Mesenchymal stem cell (in vitro differentiated cells and primary cell): ENCODE measurements around the gene ZNF513.

ENCODE experiments used
- DNase-seq: peaks from one replicate; pipeline ENCODE4 v3.0.0-alpha.2; 2013
- H2AFZ ChIP-seq: one replicate; pipeline ENCODE4 v1.6.1; 2013; ENCODE audit warnings: low read depth, mild to moderate bottlenecking, control low read depth, inconsistent platforms, low read length, moderate library complexity
- H2AK5ac ChIP-seq: 2 replicates; pipeline ENCODE4 v1.6.1; 2013; ENCODE audit warnings: low read length, moderate library complexity, mild to moderate bottlenecking, inconsistent platforms; ENCODE audit not compliant: severe bottlenecking
- H2BK120ac ChIP-seq: one replicate; pipeline ENCODE4 v1.6.1; 2013; ENCODE audit warnings: low read depth, mild to moderate bottlenecking, inconsistent platforms, low read length, moderate library complexity
- H2BK12ac ChIP-seq, 2 experiments: one replicate each; pipeline ENCODE4 v1.6.1; 2013; ENCODE audit warnings: inconsistent platforms in 2 of 2, low read length in 2 of 2, mild to moderate bottlenecking in 2 of 2, moderate library complexity in 2 of 2, control low read depth in 1 of 2
- H2BK15ac ChIP-seq: one replicate; pipeline ENCODE4 v1.6.1; 2013; ENCODE audit warnings: mild to moderate bottlenecking, low read depth, inconsistent platforms; ENCODE audit not compliant: poor library complexity, severe bottlenecking
- H2BK5ac ChIP-seq: 2 replicates; pipeline ENCODE4 v1.6.1; 2013; ENCODE audit warnings: low read depth, mild to moderate bottlenecking, low read length, control low read depth, inconsistent platforms; ENCODE audit not compliant: poor library complexity, severe bottlenecking
- H3K14ac ChIP-seq, 2 experiments: one replicate each; pipeline ENCODE4 v1.6.1; 2013; ENCODE audit warnings: inconsistent platforms in 2 of 2, low read length in 2 of 2, control low read depth in 1 of 2, mild to moderate bottlenecking in 1 of 2, moderate library complexity in 1 of 2
- H3K18ac ChIP-seq, 2 experiments: one replicate each; pipeline ENCODE4 v1.6.1; 2013; ENCODE audit warnings: inconsistent platforms in 2 of 2, low read length in 2 of 2, control low read depth in 1 of 2, low read depth in 1 of 2, mild to moderate bottlenecking in 1 of 2
- H3K23ac ChIP-seq, 2 experiments: one replicate each; pipeline ENCODE4 v1.6.1; 2013; ENCODE audit warnings: inconsistent platforms in 2 of 2, low read length in 2 of 2, mild to moderate bottlenecking in 2 of 2, moderate library complexity in 2 of 2, control low read depth in 1 of 2
- H3K27ac ChIP-seq: 2 replicates; pipeline ENCODE4 v1.5.1; 2013; ENCODE audit warnings: mild to moderate bottlenecking, moderate library complexity, low read length, control low read depth, inconsistent platforms; ENCODE audit not compliant: poor library complexity, severe bottlenecking
- H3K27me3 ChIP-seq, 2 experiments: 2 replicates each; pipeline versions ENCODE4 v1.6.1 to v1.7.0; 2013; ENCODE audit warnings: low read length in 2 of 2, mild to moderate bottlenecking in 2 of 2, moderate library complexity in 2 of 2, control low read depth in 1 of 2, inconsistent platforms in 1 of 2; ENCODE audit not compliant: control insufficient read depth in 1 of 2, insufficient read depth in 1 of 2
- H3K36me3 ChIP-seq, 2 experiments: 2 replicates each; pipeline versions ENCODE4 v1.6.1 to v1.7.0; 2013; ENCODE audit warnings: low read length in 2 of 2, control low read depth in 1 of 2, inconsistent platforms in 1 of 2, low read depth in 1 of 2, mild to moderate bottlenecking in 1 of 2; ENCODE audit not compliant: insufficient read depth in 2 of 2, control insufficient read depth in 1 of 2
- H3K4ac ChIP-seq, 2 experiments: one replicate each; pipeline ENCODE4 v1.6.1; 2013; ENCODE audit warnings: inconsistent platforms in 2 of 2, low read length in 2 of 2, mild to moderate bottlenecking in 2 of 2, moderate library complexity in 2 of 2, control low read depth in 1 of 2, low read depth in 1 of 2
- H3K4me1 ChIP-seq: 2 replicates; pipeline ENCODE4 v1.6.1; 2013; ENCODE audit warnings: low read depth, low read length, control low read depth; ENCODE audit not compliant: control insufficient read depth, insufficient read depth
- H3K4me2 ChIP-seq: 2 replicates; pipeline ENCODE4 v1.6.1; 2013; ENCODE audit warnings: low read length, mild to moderate bottlenecking, inconsistent platforms; ENCODE audit not compliant: poor library complexity, severe bottlenecking
- H3K4me3 ChIP-seq, 2 experiments: 2 replicates each; pipeline versions ENCODE4 v1.5.1 to v1.7.0; 2013; ENCODE audit warnings: low read length in 2 of 2, mild to moderate bottlenecking in 2 of 2, control low read depth in 1 of 2, low read depth in 1 of 2; ENCODE audit not compliant: insufficient read depth in 1 of 2
- H3K79me1 ChIP-seq: replicated peaks from 2 replicates; pipeline ENCODE4 v1.6.1; 2013; ENCODE audit warnings: mild to moderate bottlenecking, control low read depth, low read length, inconsistent platforms; ENCODE audit not compliant: poor library complexity, severe bottlenecking
- H3K9ac ChIP-seq: 2 replicates; pipeline ENCODE4 v1.7.0; 2013; ENCODE audit warnings: mild to moderate bottlenecking, low read length, moderate library complexity
- H3K9me3 ChIP-seq: 2 replicates; pipeline ENCODE4 v1.7.0; 2013; ENCODE audit warnings: mild to moderate bottlenecking, low read length; ENCODE audit not compliant: control insufficient read depth
- H4K8ac ChIP-seq: one replicate; pipeline ENCODE4 v1.6.1; 2013; ENCODE audit warnings: inconsistent platforms, mild to moderate bottlenecking, low read length, moderate library complexity
- H4K91ac ChIP-seq: one replicate; pipeline ENCODE4 v1.6.1; 2013; ENCODE audit warnings: mild to moderate bottlenecking, low read length, inconsistent platforms
- WGBS: methylation state at CpG from one replicate; pipeline ENCODE4 v1.1.7; 2013; ENCODE audit warnings: mixed read lengths; 5-methylcytosine and 5-hydroxymethylcytosine counted together

ZNF513 gene

DNA sequence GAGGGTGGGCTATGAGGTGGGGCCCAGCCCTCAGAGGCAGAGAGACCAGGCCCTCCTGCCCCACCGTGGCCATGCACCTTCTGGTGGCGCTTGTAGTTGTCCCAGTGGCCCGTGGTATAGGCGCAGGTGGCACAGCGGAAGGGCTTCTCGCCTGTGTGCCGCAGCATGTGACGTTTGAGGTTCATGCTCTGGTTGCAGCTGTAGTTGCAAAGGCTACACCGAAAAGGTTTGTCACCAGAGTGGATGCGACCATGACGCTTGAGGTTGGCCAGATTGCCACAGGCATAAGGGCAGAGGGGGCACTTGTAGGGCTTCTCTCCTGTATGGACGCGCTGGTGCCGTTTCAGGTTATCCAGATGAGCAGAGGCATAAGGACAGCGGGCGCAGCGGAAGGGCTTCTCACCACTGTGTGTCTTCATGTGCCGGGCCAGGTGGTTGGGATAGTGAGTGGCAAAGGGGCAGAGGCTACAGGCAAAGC, 2.9 kb downstream of the ZNF513 start:
- H4K91ac ChIP-seq, result no peak overlapping the region
- DNase-seq, result no peak
- H3K4me1 ChIP-seq, result peaks cover 23% of the 10 kb centered on the region
- peaks cover 76% of the 10 kb centered on the region in 2 experiments for H3K36me3 ChIP-seq
- peaks cover 28% of the 10 kb centered on the region for H3K79me1 ChIP-seq
- H3K27me3 ChIP-seq, result no peaks in the 10 kb centered on the region
- H3K9me3 ChIP-seq, result no peaks in the 10 kb centered on the region
- no peak overlapping the region for H3K4me3 ChIP-seq
- no peak overlapping the region for H2AK5ac ChIP-seq
- H2BK5ac ChIP-seq, result no peak overlapping the region
- H3K4ac ChIP-seq, result no peak overlapping the region
- no peak overlapping the region for H4K8ac ChIP-seq
- H2AFZ ChIP-seq, result no peak overlapping the region
- H3K27ac ChIP-seq, result no peak overlapping the region
- H3K23ac ChIP-seq, result no peak overlapping the region
- H3K18ac ChIP-seq, result no peak overlapping the region
- no peak overlapping the region for H3K9ac ChIP-seq
- no peak overlapping the region for H2BK15ac ChIP-seq
- H2BK120ac ChIP-seq, result no peak overlapping the region
- no peak overlapping the region for H3K4me2 ChIP-seq
- no peak overlapping the region for H3K14ac ChIP-seq
- WGBS, result 96% methylated on average over 17 of the region's 18 CpGs
- H2BK12ac ChIP-seq, result no peak overlapping the region

- Histone ChIP-seq H2BK15ac (no peak overlapping the region), H3K4me3 (no peak overlapping the region), H2AFZ (no peak overlapping the region), H3K18ac (no peak overlapping the region), H2AK5ac (no peak overlapping the region), H3K4me2 (no peak overlapping the region), H3K14ac (no peak overlapping the region), H3K4me1 (peaks cover 25% of the 10 kb centered on the region), H4K8ac (no peak overlapping the region), H2BK5ac (no peak overlapping the region), H3K9me3 (no peaks in the 10 kb centered on the region), H3K79me1 (peaks cover 30% of the 10 kb centered on the region), H3K27ac (no peak overlapping the region), H3K36me3 (peaks cover 72 to 77% of the 10 kb centered on the region in 2 experiments), H3K9ac (peak overlapping the region; percentile 10), H4K91ac (no peak overlapping the region), H3K23ac (no peak overlapping the region), H3K4ac (no peak overlapping the region), H3K27me3 (no peaks in the 10 kb centered on the region), H2BK12ac (no peak overlapping the region), H2BK120ac (no peak overlapping the region)
- no peak for DNase-seq
- WGBS, result 83% methylated on average over 10 of the region's 10 CpGs
These were observed 3.5 kb downstream of the ZNF513 start for GRCh38 chr2:27376866-27377617.

DNA sequence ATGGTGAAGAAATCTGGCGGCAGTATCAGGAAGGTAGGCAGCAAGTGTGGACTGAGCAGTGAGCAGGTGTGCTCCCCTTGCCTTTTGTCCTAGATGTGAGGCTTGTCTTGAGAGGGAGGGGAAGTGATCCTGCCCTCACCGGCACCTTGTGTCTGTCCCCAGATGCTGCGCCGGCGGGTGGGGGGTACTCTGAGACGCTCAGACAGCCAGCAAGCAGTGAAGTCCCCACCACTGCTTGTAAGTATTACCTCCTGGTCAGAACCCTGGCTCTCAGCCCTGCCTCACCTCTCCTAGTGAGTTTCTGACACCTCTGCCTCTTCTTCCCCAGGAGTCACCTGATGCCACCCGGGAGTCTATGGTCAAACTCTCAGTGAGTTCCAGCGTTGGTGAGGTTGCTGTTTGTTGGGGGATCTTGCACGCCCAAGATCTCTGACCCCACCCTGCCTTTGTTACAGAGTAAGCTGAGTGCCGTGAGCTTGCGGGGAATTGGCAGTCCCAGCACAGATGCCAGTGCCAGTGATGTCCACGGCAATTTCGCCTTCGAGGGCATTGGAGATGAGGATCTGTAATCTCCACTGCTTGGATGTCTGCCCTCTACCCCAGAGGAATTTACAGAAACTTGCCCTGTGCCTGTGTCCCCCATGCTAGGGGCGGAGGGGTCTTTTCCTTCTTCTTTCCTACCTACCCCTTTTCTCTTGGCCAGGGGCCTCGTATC, 4.2 kb downstream of the ZNF513 start:
- no peak overlapping the region for H2AFZ ChIP-seq
- H2BK120ac ChIP-seq, result no peak overlapping the region
- peak overlapping the region; percentile 10 for H3K9ac ChIP-seq
- no peak for DNase-seq
- H3K18ac ChIP-seq, result no peak overlapping the region
- no peak overlapping the region for H3K27ac ChIP-seq
- H2AK5ac ChIP-seq, result no peak overlapping the region
- H2BK15ac ChIP-seq, result no peak overlapping the region
- no peaks in the 10 kb centered on the region for H3K9me3 ChIP-seq
- H3K4me2 ChIP-seq, result no peak overlapping the region
- no peaks in the 10 kb centered on the region for H3K27me3 ChIP-seq
- 97% methylated on average over 16 of the region's 16 CpGs for WGBS
- no peak overlapping the region for H3K23ac ChIP-seq
- peaks cover 30% of the 10 kb centered on the region for H3K79me1 ChIP-seq
- peaks cover 65 to 71% of the 10 kb centered on the region in 2 experiments for H3K36me3 ChIP-seq
- no peak overlapping the region for H2BK5ac ChIP-seq
- no peak overlapping the region for H4K91ac ChIP-seq
- peaks cover 25% of the 10 kb centered on the region for H3K4me1 ChIP-seq
- H3K4me3 ChIP-seq, result no peak overlapping the region
- no peak overlapping the region for H3K4ac ChIP-seq
- peak overlapping the region; percentile 14 for H4K8ac ChIP-seq
- no peak overlapping the region for H2BK12ac ChIP-seq
- no peak overlapping the region for H3K14ac ChIP-seq

DNA sequence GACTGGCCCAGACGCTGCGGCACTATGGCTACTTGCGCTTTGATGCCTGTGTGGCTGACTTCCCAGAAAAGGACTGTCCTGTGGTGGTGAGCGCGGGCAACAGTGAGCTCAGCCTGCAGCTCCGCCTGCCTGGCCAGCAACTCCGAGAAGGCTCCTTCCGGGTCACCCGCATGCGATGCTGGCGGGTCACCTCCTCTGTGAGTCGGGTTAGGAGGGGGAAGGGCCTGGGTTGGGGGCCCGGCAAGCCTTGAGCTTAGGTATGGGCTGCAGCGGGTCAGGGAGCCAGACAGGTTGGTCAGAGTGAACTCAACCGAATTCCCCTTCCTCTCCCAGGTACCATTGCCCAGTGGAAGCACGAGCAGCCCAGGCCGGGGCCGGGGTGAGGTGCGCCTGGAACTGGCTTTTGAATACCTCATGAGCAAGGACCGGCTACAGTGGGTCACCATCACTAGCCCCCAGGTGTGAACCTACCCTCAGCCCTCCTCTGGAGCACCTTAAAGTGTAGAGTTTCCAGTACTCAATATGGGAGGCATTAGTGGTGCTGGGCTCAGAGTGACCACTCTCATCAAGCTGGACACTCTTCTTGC, 4.9 kb downstream of the ZNF513 start:
- H2BK120ac ChIP-seq, result no peak overlapping the region
- no peak overlapping the region for H3K4me3 ChIP-seq
- H2AK5ac ChIP-seq, result no peak overlapping the region
- no peak overlapping the region for H3K4ac ChIP-seq
- DNase-seq, result no peak
- H2BK15ac ChIP-seq, result no peak overlapping the region
- H3K27me3 ChIP-seq, result no peaks in the 10 kb centered on the region
- H3K23ac ChIP-seq, result no peak overlapping the region
- no peak overlapping the region for H2BK12ac ChIP-seq
- no peak overlapping the region for H3K9ac ChIP-seq
- WGBS, result 96% methylated on average over 12 of the region's 20 CpGs
- no peak overlapping the region for H3K4me2 ChIP-seq
- H3K4me1 ChIP-seq, result peaks cover 22% of the 10 kb centered on the region
- H4K91ac ChIP-seq, result no peak overlapping the region
- H2BK5ac ChIP-seq, result no peak overlapping the region
- H3K18ac ChIP-seq, result no peak overlapping the region
- H4K8ac ChIP-seq, result peak overlapping the region; percentile 56
- H3K36me3 ChIP-seq, result peaks cover 59 to 69% of the 10 kb centered on the region in 2 experiments
- H3K9me3 ChIP-seq, result no peaks in the 10 kb centered on the region
- H2AFZ ChIP-seq, result no peak overlapping the region
- no peak overlapping the region for H3K27ac ChIP-seq
- no peak overlapping the region for H3K14ac ChIP-seq
- H3K79me1 ChIP-seq, result peaks cover 30% of the 10 kb centered on the region
